ENCODE data around the gene BROX. TPM values are rescaled to one million over a fixed set of nuclear protein-coding genes. Genes with fewer than 3 reads are reported as not detected.

BROX gene
- total RNA-seq, 1 donor from 2014 or later, result 21.9 TPM

GRCh38 chr1:222696741-222697140 lies 15.6 kb upstream of the BROX start:
- H3K4me1 ChIP-seq (ENCODE audit: control insufficient read depth in 3 of 3, insufficient read depth in 3 of 3, low read length in 3 of 3), result no peaks in the 10 kb centered on the region
- no peaks in the 10 kb centered on the region for H3K9me3 ChIP-seq (ENCODE audit: control insufficient read depth in 3 of 3, low read length in 3 of 3)
- no peaks in the 10 kb centered on the region for H3K27me3 ChIP-seq (ENCODE audit: control insufficient read depth in 3 of 3, insufficient read depth in 3 of 3, low read length in 3 of 3)
- no peak overlapping the region for H3K9ac ChIP-seq (ENCODE audit: low read depth in 1 of 3, low read length in 3 of 3)
- no peak overlapping the region for H3K4me3 ChIP-seq (ENCODE audit: low read length in 3 of 3)
- H3K27ac ChIP-seq (ENCODE audit: low read depth, low read length), result no peak overlapping the region
- H3K36me3 ChIP-seq (ENCODE audit: control insufficient read depth in 3 of 3, insufficient read depth in 3 of 3, low read length in 3 of 3), result peaks cover 0 to 10% (median 3%) of the 10 kb centered on the region in 3 donors

GRCh38 chr1:222697203-222697602 lies 15.2 kb upstream of the BROX start:
- Histone ChIP-seq H3K4me3 (ENCODE audit: low read length in 3 of 3) (no peak overlapping the region), H3K9ac (ENCODE audit: low read depth in 1 of 3, low read length in 3 of 3) (no peak overlapping the region), H3K27me3 (ENCODE audit: control insufficient read depth in 3 of 3, insufficient read depth in 3 of 3, low read length in 3 of 3) (no peaks in the 10 kb centered on the region), H3K36me3 (ENCODE audit: control insufficient read depth in 3 of 3, insufficient read depth in 3 of 3, low read length in 3 of 3) (peaks cover 2 to 11% (median 3%) of the 10 kb centered on the region in 3 donors), H3K4me1 (ENCODE audit: control insufficient read depth in 3 of 3, insufficient read depth in 3 of 3, low read length in 3 of 3) (no peaks in the 10 kb centered on the region), H3K9me3 (ENCODE audit: control insufficient read depth in 3 of 3, low read length in 3 of 3) (no peaks in the 10 kb centered on the region), H3K27ac (ENCODE audit: low read depth, low read length) (no peak overlapping the region)

DNA sequence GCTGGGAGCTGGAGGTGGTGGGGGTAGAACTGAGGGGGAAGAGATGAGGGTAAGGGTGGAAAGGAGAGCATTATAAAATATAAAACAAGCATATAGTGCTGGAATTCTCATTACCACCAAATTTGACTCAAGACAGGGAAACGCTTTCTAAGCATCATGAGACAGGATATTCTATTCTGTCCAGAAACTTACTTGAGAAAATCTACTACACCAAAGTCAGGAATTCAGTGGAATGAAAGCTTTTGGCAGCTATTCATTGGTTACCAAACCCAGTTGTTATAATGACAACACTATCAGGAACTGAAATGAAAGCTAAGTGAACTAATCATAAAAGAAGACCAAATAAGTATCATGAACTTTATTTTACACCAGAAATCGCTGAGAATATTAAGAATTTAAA lies 14.5 kb upstream of the BROX start:
- Histone ChIP-seq H3K9me3 (ENCODE audit: control insufficient read depth in 3 of 3, low read length in 3 of 3) (no peaks in the 10 kb centered on the region), H3K4me3 (ENCODE audit: low read length in 3 of 3) (no peak overlapping the region), H3K36me3 (ENCODE audit: control insufficient read depth in 3 of 3, insufficient read depth in 3 of 3, low read length in 3 of 3) (peaks cover 3 to 16% (median 9%) of the 10 kb centered on the region in 3 donors), H3K9ac (ENCODE audit: low read depth in 1 of 3, low read length in 3 of 3) (no peak overlapping the region), H3K27me3 (ENCODE audit: control insufficient read depth in 3 of 3, insufficient read depth in 3 of 3, low read length in 3 of 3) (no peaks in the 10 kb centered on the region), H3K27ac (ENCODE audit: low read depth, low read length) (no peak overlapping the region), H3K4me1 (ENCODE audit: control insufficient read depth in 3 of 3, insufficient read depth in 3 of 3, low read length in 3 of 3) (no peaks in the 10 kb centered on the region)

DNA sequence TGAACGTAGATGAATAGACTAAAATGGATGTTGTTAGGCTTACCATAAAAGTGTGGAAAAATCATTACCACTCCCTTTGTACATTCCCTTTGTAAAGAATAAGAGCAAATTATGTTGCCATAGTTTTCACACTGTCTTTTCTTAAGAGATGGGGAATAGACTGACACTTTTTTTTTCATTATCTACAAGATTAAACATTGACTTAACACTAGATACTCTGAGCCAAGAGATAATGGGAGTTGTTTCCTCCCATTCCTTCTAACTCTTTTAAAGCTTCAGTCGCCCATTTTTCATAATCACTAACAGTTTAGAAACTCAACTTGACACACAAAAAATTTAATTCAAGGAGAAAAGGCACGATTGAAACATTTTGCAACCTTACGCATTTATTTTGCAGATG lies 10.2 kb upstream of the BROX start:
- H3K9me3 ChIP-seq (ENCODE audit: control insufficient read depth in 3 of 3, low read length in 3 of 3), result no peaks in the 10 kb centered on the region
- no peak overlapping the region for H3K9ac ChIP-seq (ENCODE audit: low read depth in 1 of 3, low read length in 3 of 3)
- H3K27ac ChIP-seq (ENCODE audit: low read depth, low read length), result no peak overlapping the region
- H3K4me3 ChIP-seq (ENCODE audit: low read length in 3 of 3), result no peak overlapping the region
- no peaks in the 10 kb centered on the region for H3K27me3 ChIP-seq (ENCODE audit: control insufficient read depth in 3 of 3, insufficient read depth in 3 of 3, low read length in 3 of 3)
- peaks cover 3 to 16% (median 9%) of the 10 kb centered on the region in 3 donors for H3K36me3 ChIP-seq (ENCODE audit: control insufficient read depth in 3 of 3, insufficient read depth in 3 of 3, low read length in 3 of 3)
- H3K4me1 ChIP-seq (ENCODE audit: control insufficient read depth in 3 of 3, insufficient read depth in 3 of 3, low read length in 3 of 3), result no peaks in the 10 kb centered on the region

DNA sequence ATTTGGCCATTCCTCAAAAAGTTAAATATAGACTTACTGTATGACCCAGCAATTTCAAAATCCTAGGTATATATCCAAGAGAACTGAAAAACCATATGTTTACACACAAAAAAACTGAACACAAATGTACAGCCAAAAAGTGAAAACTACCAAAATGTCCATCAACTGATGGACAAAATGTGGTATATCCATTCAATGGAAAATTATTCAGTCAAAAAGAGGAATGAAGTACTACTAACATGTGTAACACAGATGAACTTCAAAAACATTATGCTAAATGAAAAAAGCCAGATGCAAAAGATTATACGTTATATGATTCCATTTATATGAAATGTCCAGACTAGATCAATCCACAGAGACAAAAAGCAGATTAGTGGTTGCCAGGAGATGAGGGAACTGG lies 8.1 kb upstream of the BROX start:
- Histone ChIP-seq H3K4me3 (ENCODE audit: low read length in 3 of 3) (no peak overlapping the region), H3K36me3 (ENCODE audit: control insufficient read depth in 3 of 3, insufficient read depth in 3 of 3, low read length in 3 of 3) (peaks cover 3 to 16% (median 9%) of the 10 kb centered on the region in 3 donors), H3K4me1 (ENCODE audit: control insufficient read depth in 3 of 3, insufficient read depth in 3 of 3, low read length in 3 of 3) (no peaks in the 10 kb centered on the region), H3K9ac (ENCODE audit: low read depth in 1 of 3, low read length in 3 of 3) (no peak overlapping the region), H3K9me3 (ENCODE audit: control insufficient read depth in 3 of 3, low read length in 3 of 3) (no peaks in the 10 kb centered on the region), H3K27ac (ENCODE audit: low read depth, low read length) (no peak overlapping the region), H3K27me3 (ENCODE audit: control insufficient read depth in 3 of 3, insufficient read depth in 3 of 3, low read length in 3 of 3) (no peaks in the 10 kb centered on the region)

GRCh38 chr1:222706815-222707214 lies 5.5 kb upstream of the BROX start:
- H3K9ac ChIP-seq (ENCODE audit: low read depth in 1 of 3, low read length in 3 of 3), result no peak overlapping the region
- peaks cover 14 to 16% (median 15%) of the 10 kb centered on the region in 3 donors for H3K4me1 ChIP-seq (ENCODE audit: control insufficient read depth in 3 of 3, insufficient read depth in 3 of 3, low read length in 3 of 3)
- no peaks in the 10 kb centered on the region for H3K9me3 ChIP-seq (ENCODE audit: control insufficient read depth in 3 of 3, low read length in 3 of 3)
- no peak overlapping the region for H3K27ac ChIP-seq (ENCODE audit: low read depth, low read length)
- H3K27me3 ChIP-seq (ENCODE audit: control insufficient read depth in 3 of 3, insufficient read depth in 3 of 3, low read length in 3 of 3), result no peaks in the 10 kb centered on the region
- H3K36me3 ChIP-seq (ENCODE audit: control insufficient read depth in 3 of 3, insufficient read depth in 3 of 3, low read length in 3 of 3), result peaks cover 0 to 9% (median 9%) of the 10 kb centered on the region in 3 donors
- H3K4me3 ChIP-seq (ENCODE audit: low read length in 3 of 3), result no peak overlapping the region

DNA sequence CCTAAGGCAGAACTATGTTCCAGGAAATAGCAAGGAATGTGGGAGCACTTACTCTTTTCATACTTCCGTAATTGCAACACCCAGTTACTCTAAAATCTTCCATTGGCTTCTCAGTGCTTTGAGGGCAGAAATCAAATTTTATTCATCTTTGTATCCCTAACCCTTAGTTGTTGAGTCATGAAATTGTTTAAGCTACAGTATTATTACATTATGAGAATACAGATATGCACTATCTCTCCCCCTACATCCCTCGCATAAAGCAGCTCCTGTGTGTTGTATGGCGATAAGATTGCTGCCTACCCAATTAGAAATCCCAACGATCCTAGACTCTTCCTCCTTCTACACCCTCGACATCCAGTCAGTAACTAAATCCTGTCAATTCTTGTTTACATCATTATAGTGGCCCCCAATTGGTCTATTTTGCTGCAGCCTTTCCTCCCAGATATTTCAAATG lies 2.6 kb upstream of the BROX start:
- no peak overlapping the region for H3K4me3 ChIP-seq (ENCODE audit: low read length in 3 of 3)
- no peak overlapping the region for H3K27ac ChIP-seq (ENCODE audit: low read depth, low read length)
- H3K36me3 ChIP-seq (ENCODE audit: control insufficient read depth in 3 of 3, insufficient read depth in 3 of 3, low read length in 3 of 3), result no peaks in the 10 kb centered on the region
- no peaks in the 10 kb centered on the region for H3K9me3 ChIP-seq (ENCODE audit: control insufficient read depth in 3 of 3, low read length in 3 of 3)
- no peaks in the 10 kb centered on the region for H3K27me3 ChIP-seq (ENCODE audit: control insufficient read depth in 3 of 3, insufficient read depth in 3 of 3, low read length in 3 of 3)
- peaks cover 16 to 17% (median 16%) of the 10 kb centered on the region in 3 donors for H3K4me1 ChIP-seq (ENCODE audit: control insufficient read depth in 3 of 3, insufficient read depth in 3 of 3, low read length in 3 of 3)
- peak overlapping the region in 1 of 3 donors; percentile 16 for H3K9ac ChIP-seq (ENCODE audit: low read depth in 1 of 3, low read length in 3 of 3)

- Histone ChIP-seq H3K27ac (ENCODE audit: low read depth, low read length) (peak overlapping the region; percentile 99), H3K4me1 (ENCODE audit: control insufficient read depth in 3 of 3, insufficient read depth in 3 of 3, low read length in 3 of 3) (peaks cover 16 to 17% (median 16%) of the 10 kb centered on the region in 3 donors), H3K9ac (ENCODE audit: low read depth in 1 of 3, low read length in 3 of 3) (peak overlapping the region; percentile 92 to 94 (median 93)), H3K4me3 (ENCODE audit: low read length in 3 of 3) (peak overlapping the region; percentile 86 to 97 (median 87)), H3K36me3 (ENCODE audit: control insufficient read depth in 3 of 3, insufficient read depth in 3 of 3, low read length in 3 of 3) (peaks cover 0 to 8% (median 4%) of the 10 kb centered on the region in 3 donors), H3K27me3 (ENCODE audit: control insufficient read depth in 3 of 3, insufficient read depth in 3 of 3, low read length in 3 of 3) (no peaks in the 10 kb centered on the region), H3K9me3 (ENCODE audit: control insufficient read depth in 3 of 3, low read length in 3 of 3) (no peaks in the 10 kb centered on the region)
Observed at GRCh38 chr1:222711319-222712252, 778 bp upstream of the BROX start.

GRCh38 chr1:222713091-222713961 lies 962 bp downstream of the BROX start:
- peak overlapping the region; percentile 86 to 100 (median 87) for H3K4me3 ChIP-seq (ENCODE audit: low read length in 3 of 3)
- no peaks in the 10 kb centered on the region for H3K27me3 ChIP-seq (ENCODE audit: control insufficient read depth in 3 of 3, insufficient read depth in 3 of 3, low read length in 3 of 3)
- H3K27ac ChIP-seq (ENCODE audit: low read depth, low read length), result peak overlapping the region; percentile 99
- peaks cover 16 to 17% (median 16%) of the 10 kb centered on the region in 3 donors for H3K4me1 ChIP-seq (ENCODE audit: control insufficient read depth in 3 of 3, insufficient read depth in 3 of 3, low read length in 3 of 3)
- no peaks in the 10 kb centered on the region for H3K9me3 ChIP-seq (ENCODE audit: control insufficient read depth in 3 of 3, low read length in 3 of 3)
- H3K9ac ChIP-seq (ENCODE audit: low read depth in 1 of 3, low read length in 3 of 3), result peak overlapping the region; percentile 95 to 100 (median 98)
- H3K36me3 ChIP-seq (ENCODE audit: control insufficient read depth in 3 of 3, insufficient read depth in 3 of 3, low read length in 3 of 3), result peaks cover 0 to 14% (median 4%) of the 10 kb centered on the region in 3 donors
